ENCODE results near the gene GPC1. TPM values are rescaled to one million over a fixed set of nuclear protein-coding genes. Genes with fewer than 3 reads are reported as not detected.

Gene GPC1
- total and polyA plus RNA-seq, 2 donors (not counting 3 experiments of a cell fraction or from before 2014, with no cell fraction given), result 9.6 to 31.1 TPM

DNA sequence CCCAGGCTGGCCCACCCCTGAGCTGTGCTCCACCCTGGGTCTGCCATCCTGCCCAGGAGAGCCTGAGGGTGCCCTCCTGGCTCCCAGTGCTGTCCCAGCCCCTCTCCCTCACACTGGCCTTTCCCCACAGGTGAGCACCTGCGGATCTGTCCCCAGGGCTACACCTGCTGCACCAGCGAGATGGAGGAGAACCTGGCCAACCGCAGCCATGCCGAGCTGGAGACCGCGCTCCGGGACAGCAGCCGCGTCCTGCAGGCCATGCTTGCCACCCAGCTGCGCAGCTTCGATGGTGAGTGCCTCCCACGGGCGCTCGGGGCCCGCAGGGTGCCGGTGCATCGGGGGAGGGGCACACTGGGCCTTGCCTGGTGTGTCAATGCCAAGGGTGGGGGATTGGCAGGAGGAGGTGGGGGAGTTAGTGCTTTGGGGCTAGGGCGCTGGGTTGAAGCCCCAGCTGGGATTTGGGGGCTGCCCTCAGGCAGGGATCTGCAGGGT, 23.5 kb downstream of the GPC1 start:
- CTCF ChIA-PET, result interaction anchor here (1.2 kb wide), 1 partner anchor 97 kb away, joined by 3 read pairs; no protein-coding TSS in a partner anchor
- BruUV-seq (replicated peaks), result no TSS peak
- no peak overlapping the region for H2AFZ ChIP-seq (ENCODE audit: low read depth, low read length)
- POLR2A ChIA-PET, result no interaction called here
- no peaks in the 10 kb centered on the region for H3K9me1 ChIP-seq (replicated peaks; ENCODE audit: control insufficient read depth, extremely low read depth, insufficient read depth, low read length)
- H3K9ac ChIP-seq (replicated peaks; ENCODE audit: extremely low read depth, insufficient read depth, low read length), result no peak overlapping the region
- H3K36me3 ChIP-seq (ENCODE audit: control insufficient read depth in 2 of 2, extremely low read depth in 1 of 2, insufficient read depth in 2 of 2, low read length in 2 of 2), result no peaks in the 10 kb centered on the region
- H3K4me2 ChIP-seq (ENCODE audit: insufficient read depth, low read length), result no peak overlapping the region
- FAIRE-seq, result no peak
- H3K27me3 ChIP-seq (ENCODE audit: control insufficient read depth in 2 of 2, insufficient read depth in 2 of 2, low read length in 2 of 2), result peaks cover 15 to 23% of the 10 kb centered on the region in 2 experiments
- H3K4me3 ChIP-seq (replicated peaks in 1 of 3; ENCODE audit: insufficient read depth in 1 of 3, low read depth in 1 of 3, low read length in 3 of 3), result no peak overlapping the region
- intact Hi-C loops (cut with micrococcal nuclease) (no loop called here), dilution Hi-C loops (cut with MboI; ENCODE audit: extremely low pct_ligation_motif_present, low sequenced_read_pairs) (no loop called here)
- DNase-seq (ENCODE audit: low read depth, low spot score), result no peak
- no peaks in the 10 kb centered on the region for H3K79me2 ChIP-seq (ENCODE audit: control insufficient read depth, insufficient read depth, low read length)
- no peak for TF ChIP-seq GATA2 (IDR thresholded peaks at IDR 0.05; ENCODE audit: insufficient read depth, insufficient read length, low read depth, low read length)
- no peak for TF ChIP-seq EZH2 (IDR thresholded peaks at IDR 0.05; ENCODE audit: borderline replicate concordance, low read depth, low read length, severe bottlenecking)
- no peak for TF ChIP-seq JUN (IDR thresholded peaks at IDR 0.05; ENCODE audit: borderline replicate concordance, insufficient read depth, insufficient read length, low read depth)
- no peak for TF ChIP-seq POLR2AphosphoS5 (IDR thresholded peaks at IDR 0.05; ENCODE audit: insufficient read depth, low read depth, low read length)
- TF ChIP-seq, protein P1, sequence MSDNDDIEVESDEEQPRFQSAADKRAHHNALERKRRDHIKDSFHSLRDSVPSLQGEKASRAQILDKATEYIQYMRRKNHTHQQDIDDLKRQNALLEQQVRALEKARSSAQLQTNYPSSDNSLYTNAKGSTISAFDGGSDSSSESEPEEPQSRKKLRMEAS (IDR thresholded peaks at IDR 0.05; ENCODE audit: insufficient read depth, insufficient read length), result no peak
- no peak for TF ChIP-seq POLR2A (IDR thresholded peaks at IDR 0.05; ENCODE audit: low read depth, low read length)
- TF ChIP-seq FOS (IDR thresholded peaks at IDR 0.05; ENCODE audit: borderline replicate concordance, insufficient read depth, low read length), result no peak
- no peaks in the 10 kb centered on the region for H3K4me1 ChIP-seq (ENCODE audit: control insufficient read depth, extremely low read depth, insufficient read depth, low read length)
- no peaks in the 10 kb centered on the region for H3K9me3 ChIP-seq (replicated peaks; ENCODE audit: control insufficient read depth, insufficient read depth, low read length)
- no peaks in the 10 kb centered on the region for H4K20me1 ChIP-seq (replicated peaks; ENCODE audit: control insufficient read depth, extremely low read depth, insufficient read depth, low read length)
- no peak overlapping the region for H3K27ac ChIP-seq (ENCODE audit: insufficient read depth, low read depth, low read length)
